GM21717 (cell line): ENCODE data around the gene CD47.

ENCODE experiments used
- ATAC-seq: cut with Tn5 transposase; IDR thresholded peaks from one replicate; pipeline ENCODE4 v1.9.1; 2021; ENCODE audit warnings: mild to moderate bottlenecking, moderate library complexity; ENCODE audit not compliant: unreplicated experiment

Gene CD47

GRCh38 chr3:108117241-108117775 lies 26.5 kb upstream of the CD47 start:
- peak; percentile 53 for ATAC-seq

DNA sequence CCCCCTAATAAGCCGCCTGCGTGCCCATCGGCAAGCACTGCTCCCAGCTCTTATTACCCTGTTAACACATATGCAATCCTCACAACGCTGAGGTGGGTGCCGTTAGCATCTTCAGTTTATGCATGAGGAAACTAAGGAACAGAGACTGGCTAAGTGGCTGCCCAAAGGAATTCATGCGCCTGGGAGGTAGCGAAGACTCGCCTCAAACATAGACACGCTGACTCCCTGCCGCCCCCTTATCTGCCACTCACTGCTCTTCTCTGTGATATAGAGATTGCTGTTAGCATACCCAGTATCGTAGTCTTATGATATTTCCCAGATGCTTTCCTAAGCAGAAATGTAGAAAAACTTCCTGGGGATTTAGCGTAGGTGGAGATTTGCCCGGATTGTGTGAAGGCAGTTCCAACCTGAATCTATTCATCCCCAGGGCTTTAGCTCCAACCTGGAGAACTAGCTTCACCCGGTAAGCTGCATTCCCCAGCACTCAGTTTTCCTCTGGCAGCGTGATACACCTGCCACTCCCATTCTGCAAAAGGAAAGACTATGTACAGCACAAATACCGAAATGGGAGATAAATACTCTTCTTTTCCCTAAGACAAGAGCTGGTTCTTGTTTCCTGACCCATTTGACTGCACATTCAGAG lies 23.7 kb upstream of the CD47 start:
- no peak for ATAC-seq

- ATAC-seq: no peak
These were observed 23.1 kb upstream of the CD47 start for GRCh38 chr3:108113975-108114374.

DNA sequence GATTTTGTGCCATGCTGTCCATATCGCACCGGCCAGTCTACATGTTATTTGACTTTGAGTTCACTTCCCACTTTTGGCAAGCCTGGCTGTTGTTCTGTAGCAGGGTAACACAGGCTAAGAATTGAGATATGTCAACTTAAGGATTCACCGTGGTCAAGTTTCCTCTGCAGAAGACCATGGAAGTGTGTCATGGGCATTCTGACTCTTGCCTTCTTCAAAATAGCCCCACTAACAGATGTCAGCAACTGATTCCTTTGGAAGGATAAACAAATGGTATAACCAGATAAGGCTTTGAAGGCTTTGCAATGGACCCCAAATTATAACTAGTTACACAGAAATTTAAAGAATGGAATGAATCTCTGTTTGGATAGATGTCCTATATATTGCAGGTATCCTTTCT lies 20.1 kb upstream of the CD47 start:
- no peak for ATAC-seq

DNA sequence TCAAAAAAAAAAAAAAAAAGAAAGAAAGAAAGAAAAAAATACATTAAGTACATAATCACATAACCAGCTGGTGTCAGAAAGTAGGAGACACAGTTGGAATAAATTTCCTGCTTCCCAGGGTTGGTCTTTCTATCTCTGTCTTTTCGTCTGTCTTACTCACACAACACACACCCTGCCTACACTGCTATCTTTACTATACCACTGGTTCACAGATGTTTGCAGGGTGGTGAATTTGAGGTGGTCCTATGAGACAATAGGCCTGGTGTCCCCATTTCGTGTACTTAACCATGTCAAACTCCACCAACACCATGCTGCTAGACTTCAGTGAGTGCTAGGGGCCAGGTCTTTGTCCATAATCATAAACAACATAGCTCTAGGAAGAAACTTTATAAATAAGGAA lies 17.6 kb upstream of the CD47 start:
- ATAC-seq: no peak

- ATAC-seq: no peak
These were observed 15.6 kb upstream of the CD47 start for GRCh38 chr3:108106449-108106848.

GRCh38 chr3:108106031-108106430 lies 15.2 kb upstream of the CD47 start:
- ATAC-seq: no peak

DNA sequence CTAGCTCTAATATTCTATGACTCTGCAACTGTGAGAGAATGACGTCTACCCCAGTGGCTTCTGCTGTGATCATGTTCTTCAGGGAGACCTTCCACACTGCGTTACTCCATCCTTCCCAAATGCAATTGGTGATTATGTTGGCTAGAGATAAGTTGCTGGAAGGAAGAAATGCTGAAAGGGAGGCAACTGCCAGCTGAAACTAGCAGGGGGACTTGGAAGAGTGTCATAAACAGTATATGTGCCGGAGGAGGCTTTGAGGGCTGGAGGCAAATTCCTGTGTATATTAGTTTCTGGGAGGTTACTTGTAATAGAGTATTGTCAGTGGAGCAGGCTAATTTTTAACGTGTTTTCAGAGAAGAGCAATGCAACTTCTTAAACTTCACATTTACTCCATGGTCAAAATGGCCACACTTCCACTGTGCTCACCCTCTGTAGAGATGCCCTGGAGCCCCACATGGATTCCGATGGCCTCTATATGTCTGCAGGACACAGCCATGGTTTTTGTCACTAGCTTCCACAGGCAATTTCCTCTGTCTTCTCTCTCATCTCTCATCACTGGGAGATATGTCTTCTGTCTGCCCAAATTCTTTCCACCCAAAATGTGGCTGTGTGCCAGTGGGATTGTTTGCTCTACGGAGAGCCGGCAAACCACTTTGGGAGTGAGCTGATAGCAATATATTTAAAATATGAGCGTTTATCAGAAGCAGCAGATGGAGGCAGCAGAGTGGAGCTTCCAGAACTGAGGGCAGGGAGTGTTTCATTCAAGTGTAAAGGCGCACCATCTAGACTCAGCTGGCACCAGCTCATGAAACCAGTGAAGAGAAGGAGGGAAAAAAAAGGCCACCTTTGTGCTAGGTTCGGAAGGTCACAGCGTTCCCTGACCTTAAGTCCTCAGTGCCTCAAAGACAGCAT lies 13.3 kb upstream of the CD47 start:
- ATAC-seq: no peak

DNA sequence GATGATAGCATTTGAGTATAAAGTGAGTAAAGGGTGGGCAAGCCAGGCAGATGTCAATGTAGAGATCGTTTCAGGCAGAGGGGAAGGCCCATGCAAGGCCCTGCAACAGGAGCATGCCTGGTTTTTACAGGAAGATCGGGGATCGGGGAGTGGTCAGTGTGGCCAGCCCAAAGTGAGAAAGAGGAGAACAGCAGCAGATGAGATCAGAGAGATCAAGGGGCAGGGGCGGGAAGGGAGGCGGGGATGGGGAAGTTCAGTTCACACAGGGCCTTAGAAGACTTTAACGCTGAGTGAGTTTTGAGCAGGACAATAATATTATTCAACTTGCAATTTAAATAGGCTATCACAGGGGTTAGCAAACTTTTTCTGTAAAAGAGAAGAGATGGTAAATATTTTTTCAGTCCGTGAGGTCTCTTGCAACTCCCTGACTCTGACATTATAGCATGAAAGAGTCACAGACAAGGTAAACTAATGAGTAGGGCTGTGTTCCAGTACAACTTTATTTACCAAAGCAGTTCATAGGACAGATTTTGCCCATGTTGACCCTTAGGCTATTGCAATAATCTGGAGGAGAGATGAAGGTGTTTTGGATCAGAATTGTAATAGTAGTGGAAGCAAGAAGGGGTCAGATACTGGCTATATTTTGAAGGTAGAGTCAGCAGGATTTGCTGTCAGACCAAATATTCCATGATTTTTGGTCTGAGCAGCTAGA lies 12.4 kb upstream of the CD47 start:
- no peak for ATAC-seq

DNA sequence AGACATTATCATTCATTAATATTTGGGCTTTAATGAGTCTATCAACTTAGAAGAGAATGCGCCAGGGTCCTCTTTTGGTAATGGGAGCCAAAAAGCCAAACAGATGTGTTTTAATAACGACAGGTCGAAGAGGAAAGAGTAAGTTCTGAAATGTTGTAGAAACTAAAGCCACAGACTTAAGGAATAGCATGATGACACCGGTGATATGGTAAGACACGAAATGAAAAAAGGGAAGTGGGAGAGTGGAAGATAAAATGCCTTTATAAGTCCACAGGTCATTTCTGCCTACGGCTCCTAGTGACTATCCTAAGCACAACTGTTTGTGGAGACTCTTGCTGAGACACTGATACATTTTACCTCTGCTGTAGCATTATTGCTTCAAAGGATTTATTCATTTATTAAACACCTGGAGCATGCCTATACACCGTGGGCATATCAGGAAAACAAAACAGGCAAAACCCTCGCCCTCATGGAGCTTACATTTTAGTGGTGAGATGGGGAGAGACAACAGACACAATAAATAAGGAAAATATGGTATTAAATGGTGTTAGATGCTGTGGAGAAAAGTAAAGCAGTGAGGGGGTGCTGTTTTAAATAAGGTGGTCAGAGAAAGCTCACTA lies 11.7 kb upstream of the CD47 start:
- ATAC-seq: no peak

- ATAC-seq: peak; percentile 91
These were observed 10.3 kb upstream of the CD47 start for GRCh38 chr3:108100906-108101660.

DNA sequence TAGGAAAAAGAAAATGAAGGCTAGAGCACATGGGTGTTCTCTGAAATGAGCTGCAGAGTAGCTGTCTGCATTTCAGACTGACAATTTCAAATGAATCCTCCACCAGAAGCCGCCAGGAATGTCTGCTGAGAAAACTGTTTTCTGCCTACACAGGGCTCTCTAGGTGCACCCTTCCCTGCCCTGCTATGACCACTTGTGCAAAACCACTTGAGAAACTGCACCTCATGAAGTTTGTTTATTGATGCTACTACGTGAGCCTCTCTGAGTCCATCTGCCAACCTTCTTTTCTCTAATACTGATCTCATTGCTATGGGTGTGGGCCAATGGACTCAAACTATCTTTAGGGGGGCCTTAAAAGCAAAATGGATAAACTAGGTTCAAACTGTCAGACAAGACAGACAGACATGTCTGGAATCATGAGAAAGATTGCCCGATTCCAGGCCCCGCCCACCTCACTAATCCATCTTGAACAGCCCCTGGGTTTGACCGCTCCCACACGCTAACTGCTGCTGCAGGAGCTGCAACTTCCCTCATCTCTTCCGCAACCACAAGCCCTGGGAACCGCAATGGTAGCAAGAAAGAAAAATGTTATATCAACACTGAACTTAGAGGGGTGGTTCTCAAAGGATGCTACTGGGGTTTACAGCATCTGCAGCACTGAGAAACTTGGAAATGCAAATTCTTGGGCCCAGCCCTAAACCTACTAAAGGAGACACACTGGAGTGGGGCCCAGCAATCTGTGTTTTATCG lies 9.0 kb upstream of the CD47 start:
- ATAC-seq: peak; percentile 38

- no peak for ATAC-seq
These were observed 8.4 kb upstream of the CD47 start for GRCh38 chr3:108099244-108099643.

DNA sequence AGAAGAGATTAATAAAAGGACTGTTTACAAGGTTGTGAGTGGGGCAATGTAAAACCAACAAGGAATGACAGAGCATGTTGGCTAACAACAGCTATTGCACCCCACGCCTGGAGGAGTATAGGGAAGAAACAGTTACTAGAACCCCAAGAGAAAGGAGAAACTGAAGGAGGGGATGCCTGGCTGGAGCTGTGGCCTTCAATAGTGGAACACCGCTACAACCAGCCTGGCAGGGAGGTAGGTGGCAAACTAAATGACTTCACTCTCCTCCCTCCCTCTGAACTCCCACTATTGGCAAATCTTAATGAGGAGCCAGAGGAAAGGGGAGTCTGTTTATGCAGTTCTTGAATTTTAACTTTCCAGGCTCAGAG lies 7.2 kb upstream of the CD47 start:
- ATAC-seq: no peak

GRCh38 chr3:108097322-108098002 lies 6.6 kb upstream of the CD47 start:
- ATAC-seq: no peak

- no peak for ATAC-seq
These were observed 5.9 kb upstream of the CD47 start for GRCh38 chr3:108096532-108097321.

DNA sequence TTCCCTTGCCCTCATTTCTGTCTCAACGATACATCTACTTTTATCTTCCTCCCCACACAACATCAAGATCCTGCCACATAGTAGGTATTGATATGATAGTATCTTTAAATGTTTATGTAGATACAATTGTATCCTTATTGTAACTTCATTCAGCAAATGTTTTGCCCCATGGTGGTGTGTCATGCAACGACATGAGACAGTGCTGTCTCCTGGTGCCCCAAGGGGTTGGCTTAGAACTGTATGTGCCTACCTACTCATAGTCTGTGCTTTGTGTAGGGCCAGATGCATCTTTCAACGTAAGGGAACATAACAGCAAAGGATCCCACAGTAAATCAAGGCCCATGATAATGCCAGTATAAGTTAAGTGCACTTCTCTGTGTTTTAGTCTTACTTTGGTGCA lies 2.8 kb upstream of the CD47 start:
- ATAC-seq: no peak

DNA sequence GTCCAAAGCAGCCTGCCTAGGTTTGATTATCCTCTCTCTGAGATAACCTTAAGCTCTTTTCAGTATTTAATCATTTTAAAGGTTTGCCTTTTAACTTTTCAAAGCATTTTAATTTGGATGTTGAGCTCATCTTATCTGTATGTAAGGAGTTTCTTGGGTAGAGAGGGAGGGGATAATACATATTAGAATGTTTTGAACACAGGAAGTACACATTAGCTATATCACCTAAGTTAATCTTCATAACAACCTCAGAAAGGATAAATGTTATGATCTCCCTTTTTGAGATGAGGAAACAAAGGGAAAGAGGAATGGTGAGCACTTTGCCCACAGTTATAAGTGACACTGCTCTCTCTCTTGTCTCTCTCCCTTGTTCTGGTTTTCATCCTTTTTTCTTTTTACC lies 2.2 kb upstream of the CD47 start:
- ATAC-seq: no peak
